C4-2B (cell line): Measurements from ENCODE around the gene GLP1R.

Experiments used
- H3K27ac ChIP-seq: fragments of 450-650 bp; 2 replicates; pipeline ENCODE4 v1.5.1; 2017
- CTCF ChIP-seq: fragments of 450-650 bp; conservative IDR thresholded peaks from 2 replicates; pipeline ENCODE4 v1.5.1; 2017; ENCODE audit warnings: mild to moderate bottlenecking
- ZFX ChIP-seq: fragments of 450-650 bp; IDR thresholded peaks from 2 replicates; pipeline ENCODE4 v1.6.1; 2017

GLP1R gene

GRCh38 chr6:39087197-39087596 is 38.6 kb downstream of the GLP1R start:
- no peak for TF ChIP-seq CTCF
- no peak for TF ChIP-seq ZFX
- H3K27ac ChIP-seq: no peak overlapping the region

GRCh38 chr6:39088331-39088730 is 39.8 kb downstream of the GLP1R start:
- no peak for TF ChIP-seq ZFX
- no peak for TF ChIP-seq CTCF
- H3K27ac ChIP-seq: no peak overlapping the region; the same call in 1 of the 2 replicates

- no peak for TF ChIP-seq ZFX
- TF ChIP-seq CTCF: no peak
Measured at GRCh38 chr6:39090036-39090435, 41.5 kb downstream of the GLP1R start.

GRCh38 chr6:39091220-39091619 is 42.6 kb downstream of the GLP1R start:
- TF ChIP-seq ZFX: no peak
- TF ChIP-seq CTCF: no peak

More at GRCh38 chr6:39090036-39090435, 41.5 kb downstream of the GLP1R start:
- peak overlapping the region; percentile 71 for H3K27ac ChIP-seq

GRCh38 chr6:39092124-39092523 is 43.5 kb downstream of the GLP1R start:
- TF ChIP-seq CTCF: no peak; the same call in 1 of the 2 replicates
- TF ChIP-seq ZFX: no peak
- no peak overlapping the region for H3K27ac ChIP-seq

More at GRCh38 chr6:39091220-39091619, 42.6 kb downstream of the GLP1R start:
- no peak overlapping the region for H3K27ac ChIP-seq

GRCh38 chr6:39093149-39093708 is 44.6 kb downstream of the GLP1R start:
- TF ChIP-seq ZFX: no peak
- TF ChIP-seq CTCF: no peak
- no peak overlapping the region; the same call in 1 of the 2 replicates for H3K27ac ChIP-seq

GRCh38 chr6:39095578-39095977 is 47.0 kb downstream of the GLP1R start:
- peak overlapping the region; percentile 58; the same call in 1 of the 2 replicates for H3K27ac ChIP-seq
- TF ChIP-seq CTCF (no peak), ZFX (no peak)
